T-cell (primary cell): ENCODE data around the gene IQGAP2. TPM values are rescaled to one million over a fixed set of nuclear protein-coding genes. Genes with fewer than 3 reads are reported as not detected.
"Not testable (repeated sequence)": the region's sequence is repeated elsewhere in the genome, so short reads cannot be mapped to it uniquely, and the experiment has no call there.

Source experiments
- ATAC-seq, 4 experiments: fragments of 200-7000 bp in 3 of 4; fragments of 150-1000 bp in 1 of 4; cut with Tn5 transposase; replicated peaks in 1 of 4; 1 replicate in 3 of 4; 2 replicates in 1 of 4; pipeline ENCODE4 v1.10.0; 2021; ENCODE audit warnings: moderate library complexity in 3 of 4, mild to moderate bottlenecking in 2 of 4, moderate number of reproducible peaks in 1 of 4
- CTCF ChIA-PET, 2 donors: fragments of 300-600 bp; sonication (Branson Sonifier 250); formaldehyde crosslinking; loops; one replicate each; lab custom pipeline; 2022; ENCODE audit warnings: antibody characterized with exemption in 2 of 2; lab: Charles Lee
- POLR2A ChIA-PET, 2 donors: fragments of 300-600 bp; sonication (Branson Sonifier 250); formaldehyde crosslinking; loops; one replicate each; lab custom pipeline; 2022; ENCODE audit warnings: antibody characterized with exemption in 2 of 2; lab: Charles Lee
- DNase-seq, 35 experiments: peaks; one replicate each; pipeline versions ENCODE4 v3.0.0 to v3.0.0-alpha.2; 2013 to 2023
- H3K27ac ChIP-seq: one replicate; pipeline ENCODE4 v1.5.1; 2013; ENCODE audit warnings: low read length
- H3K27me3 ChIP-seq, 2 experiments: replicated peaks in 1 of 2; 1 replicate in 1 of 2; 2 replicates in 1 of 2; pipeline versions ENCODE4 v1.6.1 to v1.7.0; 2013; ENCODE audit warnings: low read length in 1 of 2, mixed read lengths in 1 of 2; ENCODE audit not compliant: control insufficient read depth in 2 of 2, insufficient read depth in 2 of 2; ENCODE audit errors: extremely low read depth in 1 of 2
- H3K36me3 ChIP-seq, 2 donors: 1 replicate in 1 of 2; 2 replicates in 1 of 2; pipeline versions ENCODE4 v1.6.1 to v1.7.0; 2013; ENCODE audit warnings: low read length in 1 of 2; ENCODE audit not compliant: control insufficient read depth in 2 of 2, insufficient read depth in 1 of 2; ENCODE audit errors: extremely low read depth in 1 of 2
- H3K4me1 ChIP-seq, 2 experiments: 1 replicate in 1 of 2; 2 replicates in 1 of 2; pipeline versions ENCODE4 v1.6.1 to v1.7.0; 2013; ENCODE audit warnings: low read length in 2 of 2, mixed read lengths in 1 of 2; ENCODE audit not compliant: insufficient read depth in 2 of 2, control insufficient read depth in 1 of 2; ENCODE audit errors: extremely low read depth in 1 of 2
- H3K4me3 ChIP-seq, 2 donors: 1 replicate in 1 of 2; 2 replicates in 1 of 2; pipeline versions ENCODE4 v1.5.1 to v1.7.0; 2013; ENCODE audit warnings: mild to moderate bottlenecking in 2 of 2, low read length in 1 of 2, moderate library complexity in 1 of 2; ENCODE audit not compliant: control insufficient read depth in 1 of 2; ENCODE audit errors: extremely low read depth in 1 of 2
- H3K9me3 ChIP-seq: 2 replicates; pipeline ENCODE4 v1.7.0; 2013
- H3K27ac Mint-ChIP-seq, 2 donors: one replicate each; pipeline ENCODE4 v1.8.0; 2020 to 2021; ENCODE audit warnings: mild to moderate bottlenecking in 2 of 2, mixed read lengths in 2 of 2
- H3K27me3 Mint-ChIP-seq, 2 donors: one replicate each; pipeline ENCODE4 v1.8.0; 2021 to 2022; ENCODE audit warnings: mixed read lengths in 2 of 2
- H3K36me3 Mint-ChIP-seq: one replicate; pipeline ENCODE4 v1.8.0; 2021; ENCODE audit warnings: mixed read lengths
- H3K4me1 Mint-ChIP-seq, 3 donors: one replicate each; pipeline ENCODE4 v1.8.0; 2020 to 2022; ENCODE audit warnings: mixed read lengths in 3 of 3, mild to moderate bottlenecking in 1 of 3
- H3K4me3 Mint-ChIP-seq, 3 donors: one replicate each; pipeline ENCODE4 v1.8.0; 2020 to 2022; ENCODE audit warnings: mild to moderate bottlenecking in 3 of 3, mixed read lengths in 3 of 3, moderate library complexity in 3 of 3
- H3K9me3 Mint-ChIP-seq, 3 donors: one replicate each; pipeline ENCODE4 v1.8.0; 2020 to 2022; ENCODE audit warnings: mixed read lengths in 3 of 3
- WGBS: methylation state at CpG from one replicate; pipeline ENCODE4 v1.1.5; 2013; ENCODE audit warnings: missing lambda C conversion rate; ENCODE audit not compliant: insufficient coverage; 5-methylcytosine and 5-hydroxymethylcytosine counted together
- total RNA-seq, 35 experiments: library from RNA in 6 of 35; stranded (reverse) in 6 of 35; fragments of 120-200 nt in 1 of 35; gene quantifications; one replicate each; pipeline versions ENCODE4 v1.2.1 to v1.2.4 and lab custom pipeline; 2013 to 2026

Gene IQGAP2
- total RNA-seq, 5 donors from 2014 or later (not counting 1 experiment from before 2014, with no cell fraction given) = 66.5 to 121 (median 72.5) TPM

- H3K27me3 ChIP-seq = no peaks in the 10 kb centered on the region
- H3K27ac Mint-ChIP-seq = no peak overlapping the region
- no peak for ATAC-seq
Observed at GRCh38 chr5:76675364-76675763, 272.3 kb downstream of the IQGAP2 start.

GRCh38 chr5:76677849-76678472 is 274.9 kb downstream of the IQGAP2 start:
- ATAC-seq = no peak
- no CpG with 5 or more reads among the region's 8 CpGs for WGBS

More at GRCh38 chr5:76675364-76675763, 272.3 kb downstream of the IQGAP2 start:
- H3K36me3 Mint-ChIP-seq = peaks cover 81% of the 10 kb centered on the region
- no peaks in the 10 kb centered on the region for H3K9me3 ChIP-seq
- no peaks in the 10 kb centered on the region for H3K4me1 ChIP-seq
- peaks cover 4 to 78% of the 10 kb centered on the region in 2 donors for H3K36me3 ChIP-seq
- H3K4me3 Mint-ChIP-seq = no peak overlapping the region
- no peaks in the 10 kb centered on the region for H3K27me3 Mint-ChIP-seq
- H3K4me1 Mint-ChIP-seq = peaks cover 0 to 2% (median 0%) of the 10 kb centered on the region in 3 donors
- H3K9me3 Mint-ChIP-seq = no peaks in the 10 kb centered on the region
- WGBS = no CpG with 5 or more reads among the region's 1 CpG
- ChIA-PET CTCF (no interaction called here), POLR2A (no interaction called here)
- no peak overlapping the region for H3K4me3 ChIP-seq
- DNase-seq = no peak
- no peak overlapping the region for H3K27ac ChIP-seq

GRCh38 chr5:76679231-76679630 is 276.1 kb downstream of the IQGAP2 start:
- H3K9me3 Mint-ChIP-seq = no peaks in the 10 kb centered on the region

More at GRCh38 chr5:76677849-76678472, 274.9 kb downstream of the IQGAP2 start:
- no peaks in the 10 kb centered on the region for H3K27me3 ChIP-seq
- no peaks in the 10 kb centered on the region for H3K9me3 Mint-ChIP-seq
- no peaks in the 10 kb centered on the region for H3K27me3 Mint-ChIP-seq
- POLR2A ChIA-PET = no interaction called here
- H3K4me3 ChIP-seq = no peak overlapping the region
- H3K36me3 Mint-ChIP-seq = peaks cover 74% of the 10 kb centered on the region
- no peaks in the 10 kb centered on the region for H3K9me3 ChIP-seq
- peaks cover 0 to 4% (median 0%) of the 10 kb centered on the region in 3 donors for H3K4me1 Mint-ChIP-seq
- no peak overlapping the region for H3K4me3 Mint-ChIP-seq
- no peak for DNase-seq
- no peak overlapping the region for H3K27ac ChIP-seq
- H3K27ac Mint-ChIP-seq = no peak overlapping the region
- H3K36me3 ChIP-seq = peaks cover 0 to 59% of the 10 kb centered on the region in 2 donors
- CTCF ChIA-PET = interaction anchor here (0.6 kb wide), 2 partner anchors 61 to 1726 kb away, joined by 3 read pairs; no protein-coding TSS in a partner anchor
- H3K4me1 ChIP-seq = no peaks in the 10 kb centered on the region

GRCh38 chr5:76680826-76681225 is 277.7 kb downstream of the IQGAP2 start:
- not testable (repeated sequence) for ATAC-seq, H3K9me3 Mint-ChIP-seq, H3K9me3 ChIP-seq, H3K4me1 ChIP-seq, H3K27me3 Mint-ChIP-seq, H3K27ac ChIP-seq, H3K27ac Mint-ChIP-seq, H3K4me1 Mint-ChIP-seq, H3K4me3 Mint-ChIP-seq, DNase-seq, H3K27me3 ChIP-seq, H3K4me3 ChIP-seq
- peaks cover 4 to 55% of the 10 kb centered on the region in 2 donors for H3K36me3 ChIP-seq
- CTCF ChIA-PET = interaction anchor here in 1 of 2 donors (0.7 kb wide), 2 partner anchors 9 to 1254 kb away, joined by 3 to 6 read pairs; no protein-coding TSS in a partner anchor
- WGBS = no CpG with 5 or more reads among the region's 4 CpGs
- peaks cover 73% of the 10 kb centered on the region for H3K36me3 Mint-ChIP-seq
- POLR2A ChIA-PET = interaction anchor here in 1 of 2 donors (0.7 kb wide), 1 partner anchor 28 kb away, joined by 4 read pairs; no protein-coding TSS in a partner anchor

More at GRCh38 chr5:76679231-76679630, 276.1 kb downstream of the IQGAP2 start:
- ChIA-PET CTCF (no interaction called here), POLR2A (no interaction called here)
- no peaks in the 10 kb centered on the region for H3K27me3 ChIP-seq
- H3K9me3 ChIP-seq = no peaks in the 10 kb centered on the region
- Mint-ChIP-seq H3K27ac (no peak overlapping the region), H3K4me1 (peaks cover 0 to 4% (median 0%) of the 10 kb centered on the region in 3 donors), H3K36me3 (peaks cover 73% of the 10 kb centered on the region), H3K27me3 (no peaks in the 10 kb centered on the region), H3K4me3 (no peak overlapping the region)
- no peak overlapping the region for H3K27ac ChIP-seq
- WGBS = 100% methylated on average over 2 of the region's 3 CpGs
- no peak overlapping the region for H3K4me3 ChIP-seq
- H3K36me3 ChIP-seq = peaks cover 4 to 56% of the 10 kb centered on the region in 2 donors
- ATAC-seq (no peak), DNase-seq (no peak)
- no peaks in the 10 kb centered on the region for H3K4me1 ChIP-seq

- ATAC-seq (no peak), DNase-seq (no peak)
- Histone ChIP-seq H3K36me3 (peaks cover 4 to 52% of the 10 kb centered on the region in 2 donors), H3K27me3 (no peaks in the 10 kb centered on the region), H3K4me1 (no peaks in the 10 kb centered on the region), H3K4me3 (no peak overlapping the region), H3K9me3 (no peaks in the 10 kb centered on the region), H3K27ac (no peak overlapping the region)
- ChIA-PET CTCF (no interaction called here), POLR2A (no interaction called here)
- Mint-ChIP-seq H3K27me3 (no peaks in the 10 kb centered on the region), H3K4me3 (no peak overlapping the region), H3K4me1 (peaks cover 0 to 9% (median 0%) of the 10 kb centered on the region in 3 donors), H3K27ac (no peak overlapping the region), H3K9me3 (no peaks in the 10 kb centered on the region), H3K36me3 (peaks cover 72% of the 10 kb centered on the region)
- no CpG with 5 or more reads among the region's 4 CpGs for WGBS
Observed at GRCh38 chr5:76681287-76681686, 278.2 kb downstream of the IQGAP2 start.

- no peak overlapping the region for H3K27ac ChIP-seq
- no peak overlapping the region for H3K4me3 Mint-ChIP-seq
- CTCF ChIA-PET = interaction anchor here in 1 of 2 donors (1.1 kb wide), 1 partner anchor 92 kb away, joined by 4 read pairs; no protein-coding TSS in a partner anchor
- peaks cover 4 to 47% of the 10 kb centered on the region in 2 donors for H3K36me3 ChIP-seq
- no peaks in the 10 kb centered on the region for H3K27me3 ChIP-seq
- H3K4me1 ChIP-seq = no peaks in the 10 kb centered on the region
- H3K4me1 Mint-ChIP-seq = peaks cover 0 to 9% (median 0%) of the 10 kb centered on the region in 3 donors
- peaks cover 68% of the 10 kb centered on the region for H3K36me3 Mint-ChIP-seq
- no peak overlapping the region for H3K27ac Mint-ChIP-seq
- POLR2A ChIA-PET = interaction anchor here in 1 of 2 donors (0.6 kb wide), 1 partner anchor 25 kb away, joined by 3 read pairs; no protein-coding TSS in a partner anchor
- ATAC-seq (no peak), DNase-seq (no peak)
- no peaks in the 10 kb centered on the region for H3K9me3 ChIP-seq
- H3K4me3 ChIP-seq = no peak overlapping the region
- H3K9me3 Mint-ChIP-seq = no peaks in the 10 kb centered on the region
- WGBS = no CpG with 5 or more reads among the region's 2 CpGs
- no peaks in the 10 kb centered on the region for H3K27me3 Mint-ChIP-seq
Observed at GRCh38 chr5:76682387-76682786, 279.3 kb downstream of the IQGAP2 start.
